ENCODE data around the gene PKNOX2.
"Not testable (repeated sequence)": the region's sequence is repeated elsewhere in the genome, so short reads cannot be mapped to it uniquely, and the experiment has no call there.

Gene PKNOX2

DNA sequence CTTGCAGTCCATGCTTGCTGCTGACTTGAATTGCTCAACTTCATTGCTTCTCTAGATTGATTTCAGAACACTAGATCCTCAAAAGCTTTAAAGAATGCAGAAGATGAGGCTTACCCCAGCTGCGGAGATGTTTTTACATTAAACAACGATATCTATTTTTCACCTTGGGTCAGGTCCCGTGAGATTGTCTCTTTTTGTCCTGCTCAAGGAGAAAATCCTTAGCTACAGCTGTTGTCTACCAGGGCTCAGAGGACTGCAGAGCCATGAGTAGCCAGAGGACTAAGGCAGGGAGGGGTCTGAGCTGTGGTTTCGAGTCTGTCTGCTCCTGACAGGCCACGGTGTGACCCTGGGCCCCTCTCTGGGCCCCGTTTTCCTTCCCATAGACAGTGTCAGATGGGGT lies 51.4 kb downstream of the PKNOX2 start:
- ChIA-PET POLR2A (no interaction called here), CTCF (interaction anchor here (0.7 kb wide), 1 partner anchor 243 kb away, joined by 3 read pairs; no protein-coding TSS in a partner anchor)
- DNase-seq (ENCODE audit: low read depth, low spot score), result no peak
- H3K4me3 ChIP-seq (ENCODE audit: low read depth, low read length), result no peak overlapping the region
- TF ChIP-seq, protein P1, sequence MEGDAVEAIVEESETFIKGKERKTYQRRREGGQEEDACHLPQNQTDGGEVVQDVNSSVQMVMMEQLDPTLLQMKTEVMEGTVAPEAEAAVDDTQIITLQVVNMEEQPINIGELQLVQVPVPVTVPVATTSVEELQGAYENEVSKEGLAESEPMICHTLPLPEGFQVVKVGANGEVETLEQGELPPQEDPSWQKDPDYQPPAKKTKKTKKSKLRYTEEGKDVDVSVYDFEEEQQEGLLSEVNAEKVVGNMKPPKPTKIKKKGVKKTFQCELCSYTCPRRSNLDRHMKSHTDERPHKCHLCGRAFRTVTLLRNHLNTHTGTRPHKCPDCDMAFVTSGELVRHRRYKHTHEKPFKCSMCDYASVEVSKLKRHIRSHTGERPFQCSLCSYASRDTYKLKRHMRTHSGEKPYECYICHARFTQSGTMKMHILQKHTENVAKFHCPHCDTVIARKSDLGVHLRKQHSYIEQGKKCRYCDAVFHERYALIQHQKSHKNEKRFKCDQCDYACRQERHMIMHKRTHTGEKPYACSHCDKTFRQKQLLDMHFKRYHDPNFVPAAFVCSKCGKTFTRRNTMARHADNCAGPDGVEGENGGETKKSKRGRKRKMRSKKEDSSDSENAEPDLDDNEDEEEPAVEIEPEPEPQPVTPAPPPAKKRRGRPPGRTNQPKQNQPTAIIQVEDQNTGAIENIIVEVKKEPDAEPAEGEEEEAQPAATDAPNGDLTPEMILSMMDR (IDR thresholded peaks at IDR 0.05; ENCODE audit: insufficient read depth, low read length, missing control alignments), result no peak

DNA sequence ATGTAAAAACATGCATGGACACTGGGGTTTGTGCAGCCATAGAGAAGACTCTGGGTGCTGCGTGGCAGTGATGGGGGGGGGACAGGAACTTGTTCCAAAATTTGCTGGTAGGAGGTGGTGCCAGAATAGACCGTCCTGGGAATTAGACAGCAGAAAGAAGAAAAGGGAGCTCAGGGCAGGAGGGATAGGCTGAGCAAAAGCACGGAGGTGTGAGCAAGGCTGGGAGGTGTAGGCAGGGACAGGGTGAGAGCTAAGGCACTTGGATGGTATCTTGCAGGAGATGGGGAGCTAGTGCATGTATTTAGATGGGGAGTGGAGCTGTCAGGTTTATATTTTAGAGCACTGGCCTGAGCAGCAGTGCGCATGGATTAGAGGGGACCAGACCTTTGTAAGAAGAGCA lies 53.8 kb downstream of the PKNOX2 start:
- TF ChIP-seq, protein P1 (IDR thresholded peaks at IDR 0.05; ENCODE audit: insufficient read depth, low read length, missing control alignments), result no peak
- DNase-seq (ENCODE audit: low read depth, low spot score), result no peak
- CTCF ChIA-PET, result interaction anchor here (1.0 kb wide), 1 partner anchor 342 kb away, joined by 3 read pairs; no protein-coding TSS in a partner anchor
- no peak overlapping the region for H3K4me3 ChIP-seq (ENCODE audit: low read depth, low read length)
- POLR2A ChIA-PET, result no interaction called here

DNA sequence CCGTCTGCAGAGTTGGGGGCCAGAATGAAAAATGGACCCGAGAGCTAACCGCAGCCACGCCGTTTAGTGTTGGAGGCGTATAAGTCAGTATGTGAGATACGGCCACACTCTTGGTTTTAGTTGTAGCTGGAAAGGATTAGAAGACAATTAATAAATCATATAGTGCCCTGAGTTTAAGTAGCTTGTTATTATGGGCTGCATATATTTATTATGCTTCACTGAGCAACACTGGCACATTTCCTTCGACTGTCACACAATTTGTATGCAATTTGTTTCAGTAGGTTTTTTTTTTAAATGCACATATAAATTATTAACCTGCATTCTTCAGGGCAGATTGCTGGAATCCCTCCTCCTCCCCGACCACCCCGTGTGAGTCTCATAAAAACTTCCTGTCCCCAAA lies 56.9 kb downstream of the PKNOX2 start:
- ChIA-PET POLR2A (no interaction called here), CTCF (no interaction called here)
- TF ChIP-seq, protein P1 (IDR thresholded peaks at IDR 0.05; ENCODE audit: insufficient read depth, low read length, missing control alignments), result no peak
- H3K4me3 ChIP-seq (ENCODE audit: low read depth, low read length), result no peak overlapping the region
- DNase-seq (ENCODE audit: low read depth, low spot score), result no peak

DNA sequence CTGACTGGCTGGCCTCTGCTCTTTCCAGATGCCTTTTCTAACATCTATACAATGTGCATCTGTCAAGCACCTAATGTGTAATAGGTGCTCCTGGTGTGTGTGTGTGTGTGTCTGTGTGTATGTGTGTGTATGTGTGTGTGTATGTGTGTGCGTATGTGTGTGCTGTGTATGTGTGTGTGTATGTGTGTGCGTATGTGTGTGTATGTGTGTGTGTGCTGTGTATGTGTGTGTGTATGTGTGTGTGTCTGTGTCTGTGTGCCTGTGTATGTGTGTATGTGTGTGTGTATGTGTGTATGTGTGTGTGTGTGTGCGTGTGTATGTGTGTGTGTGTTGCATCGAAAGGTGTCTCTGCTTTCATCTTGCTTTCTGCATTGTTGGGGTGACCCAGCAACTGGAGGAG lies 57.9 kb downstream of the PKNOX2 start:
- ChIA-PET POLR2A (no interaction called here), CTCF (interaction anchor here (0.6 kb wide), 1 partner anchor 105 kb away, joined by 3 read pairs; no protein-coding TSS in a partner anchor)
- TF ChIP-seq, protein P1 (IDR thresholded peaks at IDR 0.05; ENCODE audit: insufficient read depth, low read length, missing control alignments), result no peak
- no peak overlapping the region for H3K4me3 ChIP-seq (ENCODE audit: low read depth, low read length)
- no peak for DNase-seq (ENCODE audit: low read depth, low spot score)

DNA sequence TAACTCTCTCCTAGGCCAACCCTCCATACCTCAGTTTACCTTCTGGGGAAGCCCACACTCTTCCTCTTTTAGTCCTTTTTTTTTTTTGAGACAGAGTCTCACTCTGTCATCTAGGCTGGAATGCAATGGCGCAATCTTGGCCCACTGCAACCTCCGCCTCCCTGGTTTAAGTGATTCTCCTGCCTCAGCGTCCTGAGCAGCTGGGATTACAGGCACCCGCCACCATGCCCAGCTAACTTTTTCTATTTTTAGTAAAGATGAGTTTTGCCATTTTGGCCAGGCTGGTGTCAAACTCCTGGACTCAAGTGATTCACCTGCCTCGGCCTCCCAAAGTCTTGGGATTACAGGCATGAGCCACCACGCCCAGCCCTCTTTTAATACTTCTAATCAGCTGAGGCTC lies 58.6 kb downstream of the PKNOX2 start:
- POLR2A ChIA-PET; DNase-seq (ENCODE audit: low read depth, low spot score); H3K4me3 ChIP-seq (ENCODE audit: low read depth, low read length): not testable (repeated sequence)
- CTCF ChIA-PET, result interaction anchor here (0.6 to 1.0 kb wide), 3 partner anchors 104 to 208 kb away, joined by 3 read pairs; no protein-coding TSS in a partner anchor

DNA sequence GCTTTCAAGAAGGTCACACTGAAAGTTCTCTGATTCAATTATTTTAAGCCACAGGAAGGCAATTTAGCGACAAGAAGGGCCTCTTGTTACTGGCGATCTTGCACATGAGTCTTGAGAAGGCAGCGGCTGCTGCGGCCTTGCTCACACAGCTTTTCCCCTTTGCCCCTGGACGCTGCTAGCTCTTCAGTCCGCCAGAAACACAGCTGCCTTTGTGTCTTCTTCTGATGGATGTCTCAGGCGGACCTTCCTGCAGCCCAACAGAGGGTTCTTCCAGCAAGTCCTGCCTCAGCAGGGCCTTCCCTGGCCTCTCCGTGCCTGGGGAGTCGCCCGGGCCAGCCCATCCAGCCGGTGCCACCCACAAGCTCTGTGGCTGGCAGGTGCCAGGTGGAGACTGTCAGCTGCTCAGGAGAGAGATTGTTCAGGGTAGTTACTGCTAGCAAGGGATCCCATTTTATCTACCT lies 59.4 kb downstream of the PKNOX2 start:
- DNase-seq (ENCODE audit: low read depth, low spot score), result no peak
- H3K4me3 ChIP-seq (ENCODE audit: low read depth, low read length), result no peak overlapping the region
- ChIA-PET POLR2A (no interaction called here), CTCF (interaction anchor here (0.9 to 1.3 kb wide), 4 partner anchors 122 to 207 kb away, joined by 3 to 4 read pairs (median 4); no protein-coding TSS in a partner anchor)
- TF ChIP-seq, protein P1 (IDR thresholded peaks at IDR 0.05; ENCODE audit: insufficient read depth, low read length, missing control alignments), result no peak

DNA sequence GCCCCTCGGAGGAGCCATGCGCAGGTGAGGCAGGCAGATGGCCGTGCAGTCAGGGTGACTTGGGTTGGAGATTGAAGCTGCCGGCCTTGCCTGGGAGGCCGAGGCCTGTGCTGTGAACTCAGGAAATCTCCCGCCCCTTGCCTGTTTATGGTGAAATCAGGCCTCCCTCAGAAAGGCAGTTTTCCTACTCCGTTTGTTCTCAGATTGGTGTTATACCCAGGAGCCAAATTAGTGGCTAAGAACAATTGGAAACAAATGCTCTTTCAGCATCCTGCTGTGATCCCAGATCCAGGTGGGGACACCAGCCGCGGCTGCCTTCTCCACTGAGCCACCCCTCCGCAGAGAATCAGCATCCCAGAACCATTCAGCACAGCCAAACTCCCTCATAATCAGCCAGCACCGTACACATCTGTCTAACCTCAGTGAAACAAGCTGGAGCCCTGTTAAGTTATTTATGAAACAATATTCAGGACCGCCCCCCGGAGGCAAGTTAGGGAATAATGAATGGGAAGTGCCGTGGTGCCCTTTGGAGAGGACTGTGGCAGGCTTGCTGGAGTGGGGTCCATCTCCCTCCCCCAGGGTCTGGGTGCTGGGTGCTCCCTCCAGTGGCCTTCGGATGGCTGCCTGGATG lies 60.0 kb downstream of the PKNOX2 start:
- TF ChIP-seq, protein P1 (IDR thresholded peaks at IDR 0.05; ENCODE audit: insufficient read depth, low read length, missing control alignments), result no peak
- H3K4me3 ChIP-seq (ENCODE audit: low read depth, low read length), result no peak overlapping the region
- POLR2A ChIA-PET, result no interaction called here
- no peak for DNase-seq (ENCODE audit: low read depth, low spot score)
- CTCF ChIA-PET, result interaction anchor here (1.0 to 1.3 kb wide), 3 partner anchors 121 to 205 kb away, joined by 3 to 4 read pairs (median 4); no protein-coding TSS in a partner anchor
